DOHH2 (cell line): ENCODE results near the gene ZMYND8.

Experiments used
- H3F3A ChIP-seq: fragments of 200-600 bp; sonication (generic), shearing (Covaris generic); 2 replicates; pipeline ENCODE4 v1.6.0; 2016; ENCODE audit warnings: antibody characterized with exemption, mild to moderate bottlenecking; ENCODE audit not compliant: control insufficient read depth, insufficient read depth
- H3K27ac ChIP-seq: fragments of 200-600 bp; sonication (generic); 2 replicates; pipeline ENCODE4 v1.5.1; 2014; ENCODE audit warnings: low read depth, mild to moderate bottlenecking, low read length, moderate library complexity
- H3K27me3 ChIP-seq: fragments of 200-600 bp; sonication (generic); 2 replicates; pipeline ENCODE4 v1.6.1; 2014; ENCODE audit warnings: mild to moderate bottlenecking, low read length, mixed read lengths; ENCODE audit not compliant: control insufficient read depth
- H3K36me3 ChIP-seq: fragments of 200-600 bp; sonication (generic); 2 replicates; pipeline ENCODE4 v1.6.1; 2014; ENCODE audit warnings: mild to moderate bottlenecking, low read length, moderate library complexity, mixed read lengths; ENCODE audit not compliant: control insufficient read depth
- H3K4me1 ChIP-seq: fragments of 200-600 bp; sonication (generic); 2 replicates; pipeline ENCODE4 v1.6.1; 2014; ENCODE audit warnings: mild to moderate bottlenecking, low read length, mixed read lengths; ENCODE audit not compliant: control insufficient read depth
- H3K4me2 ChIP-seq: fragments of 200-600 bp; sonication (generic); 2 replicates; pipeline ENCODE4 v1.6.0; 2014; ENCODE audit warnings: mild to moderate bottlenecking, low read length, moderate library complexity
- H3K4me3 ChIP-seq: fragments of 200-600 bp; sonication (generic); 2 replicates; pipeline ENCODE4 v1.5.1; 2014; ENCODE audit warnings: mild to moderate bottlenecking, low read length, mixed read lengths
- H3K79me2 ChIP-seq: fragments of 200-600 bp; sonication (generic); 2 replicates; pipeline ENCODE4 v1.6.1; 2014; ENCODE audit warnings: mild to moderate bottlenecking, low read length, mixed read lengths; ENCODE audit not compliant: control insufficient read depth
- H3K9me2 ChIP-seq: fragments of 200-600 bp; sonication (generic); replicated peaks from 2 replicates; pipeline ENCODE4 v1.6.1; 2014; ENCODE audit warnings: mild to moderate bottlenecking, low read length, mixed read lengths; ENCODE audit not compliant: control insufficient read depth
- H3K9me3 ChIP-seq: fragments of 200-600 bp; sonication (generic); 2 replicates; pipeline ENCODE4 v1.6.1; 2014; ENCODE audit warnings: antibody characterized with exemption, low read length, mixed read lengths; ENCODE audit not compliant: control insufficient read depth, insufficient read depth
- H4K20me1 ChIP-seq: fragments of 200-600 bp; sonication (generic); 2 replicates; pipeline ENCODE4 v1.6.0; 2014; ENCODE audit warnings: low read depth, mild to moderate bottlenecking, antibody characterized with exemption, low read length, moderate library complexity; ENCODE audit not compliant: control insufficient read depth, insufficient read depth
- EZH2phosphoT487 ChIP-seq: fragments of 200-600 bp; sonication (generic); IDR thresholded peaks from 2 replicates; pipeline ENCODE4 v1.6.1; 2017; ENCODE audit warnings: borderline replicate concordance, mild to moderate bottlenecking, antibody characterized with exemption, low read length, moderate library complexity, mixed read lengths
- TF ChIP-seq, protein P1 (sequence below): fragments of 200-600 bp; sonication (generic); IDR thresholded peaks from one replicate; pipeline ENCODE4 v1.5.1; 2014; ENCODE audit warnings: antibody characterized with exemption, mild to moderate bottlenecking, low read depth, low read length; ENCODE audit not compliant: poor library complexity, severe bottlenecking

Gene ZMYND8

DNA sequence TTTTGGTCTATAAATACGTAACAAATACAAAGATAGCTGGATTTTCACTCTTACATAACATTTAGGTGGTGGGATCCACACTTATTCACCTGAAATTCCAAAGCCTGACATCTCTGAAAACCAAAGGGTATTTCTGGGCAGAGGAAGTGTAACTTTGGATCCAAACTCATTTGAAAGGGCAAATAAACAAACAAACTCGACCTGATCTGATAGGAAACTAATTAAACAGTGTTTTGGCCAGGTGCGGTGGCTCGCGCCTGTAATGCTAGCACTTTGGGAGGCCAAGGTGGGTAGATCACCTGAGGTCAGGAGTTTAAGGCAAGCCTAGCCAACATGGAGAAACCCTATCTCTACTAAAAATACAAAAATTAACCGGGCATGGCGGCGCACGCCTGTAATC is 128.9 kb downstream of the ZMYND8 start:
- Histone ChIP-seq H3K36me3 (peaks cover 76% of the 10 kb centered on the region), H3K4me1 (peaks cover 9% of the 10 kb centered on the region), H4K20me1 (no peaks in the 10 kb centered on the region), H3K9me3 (no peaks in the 10 kb centered on the region), H3F3A (peaks cover 4% of the 10 kb centered on the region; the same call in 1 of the 2 replicates), H3K27me3 (no peaks in the 10 kb centered on the region), H3K4me2 (no peak overlapping the region), H3K79me2 (no peaks in the 10 kb centered on the region), H3K4me3 (no peak overlapping the region), H3K9me2 (no peaks in the 10 kb centered on the region), H3K27ac (no peak overlapping the region)
- TF ChIP-seq EZH2phosphoT487, result no peak
- TF ChIP-seq, protein P1, sequence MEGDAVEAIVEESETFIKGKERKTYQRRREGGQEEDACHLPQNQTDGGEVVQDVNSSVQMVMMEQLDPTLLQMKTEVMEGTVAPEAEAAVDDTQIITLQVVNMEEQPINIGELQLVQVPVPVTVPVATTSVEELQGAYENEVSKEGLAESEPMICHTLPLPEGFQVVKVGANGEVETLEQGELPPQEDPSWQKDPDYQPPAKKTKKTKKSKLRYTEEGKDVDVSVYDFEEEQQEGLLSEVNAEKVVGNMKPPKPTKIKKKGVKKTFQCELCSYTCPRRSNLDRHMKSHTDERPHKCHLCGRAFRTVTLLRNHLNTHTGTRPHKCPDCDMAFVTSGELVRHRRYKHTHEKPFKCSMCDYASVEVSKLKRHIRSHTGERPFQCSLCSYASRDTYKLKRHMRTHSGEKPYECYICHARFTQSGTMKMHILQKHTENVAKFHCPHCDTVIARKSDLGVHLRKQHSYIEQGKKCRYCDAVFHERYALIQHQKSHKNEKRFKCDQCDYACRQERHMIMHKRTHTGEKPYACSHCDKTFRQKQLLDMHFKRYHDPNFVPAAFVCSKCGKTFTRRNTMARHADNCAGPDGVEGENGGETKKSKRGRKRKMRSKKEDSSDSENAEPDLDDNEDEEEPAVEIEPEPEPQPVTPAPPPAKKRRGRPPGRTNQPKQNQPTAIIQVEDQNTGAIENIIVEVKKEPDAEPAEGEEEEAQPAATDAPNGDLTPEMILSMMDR, result no peak

- H3F3A ChIP-seq, result peaks cover 5% of the 10 kb centered on the region; the same call in 1 of the 2 replicates
- no peaks in the 10 kb centered on the region for H3K27me3 ChIP-seq
- H3K79me2 ChIP-seq, result no peaks in the 10 kb centered on the region
- peaks cover 13% of the 10 kb centered on the region for H3K4me1 ChIP-seq
- H3K36me3 ChIP-seq, result peaks cover 81% of the 10 kb centered on the region
- H3K27ac ChIP-seq, result no peak overlapping the region
- TF ChIP-seq, protein P1, result no peak
- no peak for TF ChIP-seq EZH2phosphoT487
- no peak overlapping the region for H3K4me3 ChIP-seq
- no peaks in the 10 kb centered on the region for H3K9me3 ChIP-seq
- no peaks in the 10 kb centered on the region for H4K20me1 ChIP-seq
- no peaks in the 10 kb centered on the region for H3K9me2 ChIP-seq
- no peak overlapping the region for H3K4me2 ChIP-seq
These were observed 129.4 kb downstream of the ZMYND8 start for GRCh38 chr20:47227119-47227518.

DNA sequence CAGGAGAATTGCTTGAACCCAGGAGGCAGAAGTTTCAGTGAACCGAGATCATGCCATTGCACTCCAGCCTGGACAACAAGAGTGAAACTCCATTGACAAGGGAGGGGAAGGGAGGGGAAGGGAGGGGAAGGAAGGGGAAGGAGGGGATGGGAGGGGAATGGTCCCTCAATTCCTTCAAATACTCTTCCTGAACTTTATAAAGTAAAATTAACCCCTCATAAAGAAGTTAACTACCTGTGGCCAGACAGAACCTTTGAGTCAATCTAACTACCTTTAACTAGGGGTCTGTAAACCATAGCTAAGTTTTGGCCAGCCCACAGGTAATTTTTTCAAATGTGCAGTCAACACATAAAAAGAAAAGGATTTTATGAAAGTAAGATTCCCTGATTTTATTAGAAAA is 131.0 kb downstream of the ZMYND8 start:
- peaks cover 78% of the 10 kb centered on the region for H3K36me3 ChIP-seq
- TF ChIP-seq, protein P1, result no peak
- TF ChIP-seq EZH2phosphoT487, result no peak
- H4K20me1 ChIP-seq, result no peaks in the 10 kb centered on the region

DNA sequence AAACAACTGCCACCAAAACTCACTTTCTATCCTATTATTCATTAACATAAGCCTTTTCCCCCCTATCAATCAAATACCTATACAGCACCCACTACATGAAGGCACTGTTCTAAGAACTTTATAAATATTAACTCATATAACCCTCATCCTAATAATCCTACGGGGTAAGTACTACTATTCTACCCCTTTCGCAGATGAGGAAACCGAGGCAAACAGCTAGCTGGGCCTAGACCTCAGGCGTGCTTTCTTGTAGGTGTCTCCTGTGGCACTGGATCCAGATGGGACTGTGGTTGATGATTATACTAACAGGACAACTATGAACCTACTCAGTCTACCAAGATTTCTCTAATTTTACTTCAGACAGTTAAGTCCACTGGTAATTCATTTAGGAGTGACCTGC is 131.6 kb downstream of the ZMYND8 start:
- H3K79me2 ChIP-seq, result peaks cover 13% of the 10 kb centered on the region
- TF ChIP-seq EZH2phosphoT487, result no peak
- TF ChIP-seq, protein P1, result no peak
- H3K4me3 ChIP-seq, result no peak overlapping the region
- H3K27me3 ChIP-seq, result no peaks in the 10 kb centered on the region
- H3K27ac ChIP-seq, result no peak overlapping the region
- H3K9me3 ChIP-seq, result no peaks in the 10 kb centered on the region
- peaks cover 5% of the 10 kb centered on the region; the same call in 1 of the 2 replicates for H3F3A ChIP-seq
- H3K4me2 ChIP-seq, result no peak overlapping the region
- 0 out of 2 replicates have a peak, but pooled peaks cover 3% of the 10 kb centered on the region for H4K20me1 ChIP-seq
- no peaks in the 10 kb centered on the region for H3K9me2 ChIP-seq
- peaks cover 34% of the 10 kb centered on the region for H3K4me1 ChIP-seq
- H3K36me3 ChIP-seq, result peaks cover 82% of the 10 kb centered on the region

More for the DNA sequence above, 131.0 kb downstream of the ZMYND8 start:
- peaks cover 7% of the 10 kb centered on the region for H3K79me2 ChIP-seq
- no peaks in the 10 kb centered on the region for H3K9me2 ChIP-seq
- H3K4me1 ChIP-seq, result peaks cover 30% of the 10 kb centered on the region
- H3K27ac ChIP-seq, result no peak overlapping the region
- H3K4me2 ChIP-seq, result no peak overlapping the region
- H3F3A ChIP-seq, result peaks cover 5% of the 10 kb centered on the region; the same call in 1 of the 2 replicates
- no peaks in the 10 kb centered on the region for H3K9me3 ChIP-seq
- H3K4me3 ChIP-seq, result no peak overlapping the region
- H3K27me3 ChIP-seq, result no peaks in the 10 kb centered on the region
